GM23338 (cell line): Measurements from ENCODE around the gene USP24. TPM values are rescaled to one million over a fixed set of nuclear protein-coding genes. Genes with fewer than 3 reads are reported as not detected.

Experiments
- ATAC-seq: fragments of 200-7000 bp; cut with Tn5 transposase; 3 replicates; pipeline ENCODE4 v1.9.1; 2020
- DNase-seq: peaks from one replicate; pipeline ENCODE4 v3.0.0-alpha.2; 2015; ENCODE audit warnings: low spot score
- H2AFZ ChIP-seq: fragments of 200-600 bp; sonication (generic); 2 replicates; pipeline ENCODE4 v1.8.0; 2016; ENCODE audit warnings: antibody characterized with exemption, mild to moderate bottlenecking, moderate library complexity
- H3F3A ChIP-seq: fragments of 200-600 bp; sonication (generic); replicated peaks from 2 replicates; pipeline ENCODE4 v1.8.0; 2017; ENCODE audit warnings: antibody characterized with exemption, mixed run types, low read depth
- H3K27ac ChIP-seq: fragments of 200-600 bp; sonication (generic); 2 replicates; pipeline ENCODE4 v1.6.1; 2016; ENCODE audit warnings: low read depth
- H3K27me3 ChIP-seq: fragments of 200-600 bp; sonication (generic); 2 replicates; pipeline ENCODE4 v1.8.0; 2016; ENCODE audit warnings: mild to moderate bottlenecking, mixed run types, moderate library complexity; ENCODE audit not compliant: insufficient read depth
- H3K36me3 ChIP-seq: fragments of 200-600 bp; sonication (generic); 2 replicates; pipeline ENCODE4 v1.8.0; 2016; ENCODE audit warnings: mild to moderate bottlenecking; ENCODE audit not compliant: insufficient read depth
- H3K4me1 ChIP-seq: fragments of 200-600 bp; sonication (generic); 2 replicates; pipeline ENCODE4 v1.8.0; 2016; ENCODE audit warnings: mild to moderate bottlenecking, moderate library complexity; ENCODE audit not compliant: insufficient read depth
- H3K4me2 ChIP-seq: fragments of 200-600 bp; sonication (generic); 2 replicates; pipeline ENCODE4 v1.7.1; 2017; ENCODE audit warnings: mixed run types
- H3K4me3 ChIP-seq: fragments of 200-600 bp; sonication (generic); 2 replicates; pipeline ENCODE4 v1.6.1; 2016; ENCODE audit warnings: mixed run types
- H3K79me2 ChIP-seq: fragments of 200-600 bp; sonication (generic); replicated peaks from 2 replicates; pipeline ENCODE4 v1.8.0; 2017; ENCODE audit warnings: mild to moderate bottlenecking; ENCODE audit not compliant: insufficient read depth
- H3K9me2 ChIP-seq: fragments of 200-600 bp; sonication (generic); 2 replicates; pipeline ENCODE4 v1.8.0; 2017; ENCODE audit not compliant: insufficient read depth
- H4K20me1 ChIP-seq: fragments of 200-600 bp; sonication (generic); replicated peaks from 2 replicates; pipeline ENCODE4 v1.8.0; 2017; ENCODE audit warnings: mild to moderate bottlenecking; ENCODE audit not compliant: insufficient read depth
- H3K27ac Mint-ChIP-seq: 2 replicates; pipeline ENCODE4 v1.8.0; 2020; ENCODE audit warnings: inconsistent platforms, mild to moderate bottlenecking, moderate library complexity, mixed read lengths
- H3K27me3 Mint-ChIP-seq: 3 replicates; pipeline ENCODE4 v1.8.0; 2022; ENCODE audit warnings: low read depth, mild to moderate bottlenecking, moderate library complexity, mixed read lengths, inconsistent platforms; ENCODE audit not compliant: insufficient read depth, poor library complexity
- H3K36me3 Mint-ChIP-seq: 3 replicates; pipeline ENCODE4 v1.8.0; 2021; ENCODE audit warnings: low read depth, mild to moderate bottlenecking, inconsistent platforms, moderate library complexity, mixed read lengths
- H3K4me1 Mint-ChIP-seq: 3 replicates; pipeline ENCODE4 v1.8.0; 2020; ENCODE audit warnings: mild to moderate bottlenecking, inconsistent platforms, mixed read lengths
- H3K4me3 Mint-ChIP-seq: 3 replicates; pipeline ENCODE4 v1.8.0; 2021; ENCODE audit warnings: moderate library complexity, mild to moderate bottlenecking, inconsistent platforms, mixed read lengths
- H3K9me3 Mint-ChIP-seq: 3 replicates; pipeline ENCODE4 v1.8.0; 2020; ENCODE audit warnings: moderate library complexity, mild to moderate bottlenecking, inconsistent platforms, mixed read lengths
- CREB1 ChIP-seq: fragments of 250-450 bp; sonication (Bioruptor Pico); IDR thresholded peaks from 2 replicates; pipeline ENCODE4 v1.5.0; 2020; ENCODE audit warnings: low read depth, mild to moderate bottlenecking, moderate library complexity
- CTCF ChIP-seq, 2 experiments: fragments of 200-600 bp in 1 of 2; sonication (generic) in 1 of 2; conservative IDR thresholded peaks; 2 replicates each; pipeline versions ENCODE4 v1.5.1 to v1.6.1; 2016 to 2017; ENCODE audit warnings: antibody characterized with exemption in 2 of 2, low read depth in 2 of 2, mild to moderate bottlenecking in 2 of 2, moderate library complexity in 1 of 2
- ETS1 ChIP-seq: IDR thresholded peaks from 2 replicates; pipeline ENCODE4 v1.6.1; 2016; ENCODE audit warnings: antibody characterized with exemption
- NANOG ChIP-seq: IDR thresholded peaks from 2 replicates; pipeline ENCODE4 v1.6.1; 2016; ENCODE audit warnings: antibody characterized with exemption, borderline replicate concordance
- POLR2AphosphoS5 ChIP-seq: IDR thresholded peaks from 2 replicates; pipeline ENCODE4 v1.6.1; 2016; ENCODE audit warnings: antibody characterized with exemption, low read depth
- STAT1 ChIP-seq: IDR thresholded peaks from one replicate; pipeline ENCODE4 v1.6.1; 2016; ENCODE audit warnings: antibody characterized with exemption; ENCODE audit not compliant: unreplicated experiment
- ZNF331 ChIP-seq: fragments of 250-450 bp; sonication (Bioruptor Pico); IDR thresholded peaks from 2 replicates; pipeline ENCODE4 v1.5.0; 2020; ENCODE audit warnings: low read depth, mild to moderate bottlenecking, moderate library complexity
- ZNF462 ChIP-seq: fragments of 250-450 bp; sonication (Bioruptor Pico); IDR thresholded peaks from 2 replicates; pipeline ENCODE4 v1.5.0; 2020; ENCODE audit warnings: mild to moderate bottlenecking, moderate library complexity
- polyA plus RNA-seq: library from polyadenylated mRNA; unstranded; fragments of >200 nt; fragmentation: Nextera tagmentation; extraction: Ambion mirVana; gene quantifications from 2 replicates; pipeline ENCODE4 v1.2.1, GENCODE V29; 2016
- total RNA-seq: library from RNA; depleted of rRNA; stranded (reverse); fragments of >200 nt; shearing (Covaris generic); gene quantifications from 2 replicates; pipeline ENCODE4 v1.2.3, GENCODE V29; 2014

Gene USP24
- total and polyA plus RNA-seq, 2 experiments from 2014 or later = 12.1 to 32.6 TPM

- TF ChIP-seq ZNF462 (CRISPR knock-in tag) = no peak
Measured at GRCh38 chr1:55246331-55246730, 31.2 kb upstream of the USP24 start (continued).

- no peak overlapping the region for H3K4me2 ChIP-seq
- Mint-ChIP-seq H3K4me3 (no peak overlapping the region), H3K27ac (no peak overlapping the region), H3K9me3 (no peaks in the 10 kb centered on the region), H3K4me1 (peaks cover 3% of the 10 kb centered on the region; the same call in 2 of the 3 replicates), H3K36me3 (no peaks in the 10 kb centered on the region), H3K27me3 (no peaks in the 10 kb centered on the region)
- ATAC-seq (no peak), DNase-seq (no peak)
- H3F3A ChIP-seq = no peaks in the 10 kb centered on the region
- 0 out of 2 replicates have a peak overlapping the region, but pooled peaks have one; percentile 38 for H2AFZ ChIP-seq
- no peaks in the 10 kb centered on the region for H4K20me1 ChIP-seq
- no peak overlapping the region for H3K27ac ChIP-seq
- TF ChIP-seq POLR2AphosphoS5 (no peak), STAT1 (no peak), CTCF (conservative IDR thresholded peaks at IDR 0.05; ENCODE audit: low read depth in 2 of 2) (no peak), ETS1 (no peak), CREB1 (CRISPR knock-in tag) (no peak), ZNF331 (CRISPR knock-in tag) (no peak), NANOG (no peak)
- no peaks in the 10 kb centered on the region for H3K9me2 ChIP-seq
- H3K4me3 ChIP-seq = no peak overlapping the region
- H3K4me1 ChIP-seq = no peaks in the 10 kb centered on the region
- H3K79me2 ChIP-seq = no peaks in the 10 kb centered on the region
- H3K27me3 ChIP-seq = no peaks in the 10 kb centered on the region
- H3K36me3 ChIP-seq = no peaks in the 10 kb centered on the region
Measured at GRCh38 chr1:55245781-55246180, 30.6 kb upstream of the USP24 start.
